ENCODE data around the gene OGFOD1.

DNA sequence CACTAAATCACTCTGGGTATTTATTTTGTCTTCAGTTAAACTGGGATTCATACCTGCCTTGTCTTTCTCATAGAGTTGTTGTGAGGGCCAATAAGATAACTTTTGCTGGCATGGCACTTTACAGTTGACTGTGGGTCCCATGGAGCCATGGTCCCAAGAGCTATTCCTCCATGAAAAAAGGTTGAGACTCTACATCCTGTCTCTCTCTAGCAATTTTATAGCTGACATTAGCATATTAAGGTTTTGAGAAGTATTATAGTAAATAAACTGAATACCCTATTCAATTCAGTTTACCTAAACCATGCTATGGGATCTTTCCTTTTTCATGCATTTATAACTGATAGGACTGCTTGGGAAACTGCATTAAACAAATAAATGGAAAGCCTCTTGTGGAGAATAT, 17.4 kb downstream of the OGFOD1 start:
- TF ChIP-seq, protein P1, sequence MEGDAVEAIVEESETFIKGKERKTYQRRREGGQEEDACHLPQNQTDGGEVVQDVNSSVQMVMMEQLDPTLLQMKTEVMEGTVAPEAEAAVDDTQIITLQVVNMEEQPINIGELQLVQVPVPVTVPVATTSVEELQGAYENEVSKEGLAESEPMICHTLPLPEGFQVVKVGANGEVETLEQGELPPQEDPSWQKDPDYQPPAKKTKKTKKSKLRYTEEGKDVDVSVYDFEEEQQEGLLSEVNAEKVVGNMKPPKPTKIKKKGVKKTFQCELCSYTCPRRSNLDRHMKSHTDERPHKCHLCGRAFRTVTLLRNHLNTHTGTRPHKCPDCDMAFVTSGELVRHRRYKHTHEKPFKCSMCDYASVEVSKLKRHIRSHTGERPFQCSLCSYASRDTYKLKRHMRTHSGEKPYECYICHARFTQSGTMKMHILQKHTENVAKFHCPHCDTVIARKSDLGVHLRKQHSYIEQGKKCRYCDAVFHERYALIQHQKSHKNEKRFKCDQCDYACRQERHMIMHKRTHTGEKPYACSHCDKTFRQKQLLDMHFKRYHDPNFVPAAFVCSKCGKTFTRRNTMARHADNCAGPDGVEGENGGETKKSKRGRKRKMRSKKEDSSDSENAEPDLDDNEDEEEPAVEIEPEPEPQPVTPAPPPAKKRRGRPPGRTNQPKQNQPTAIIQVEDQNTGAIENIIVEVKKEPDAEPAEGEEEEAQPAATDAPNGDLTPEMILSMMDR (IDR thresholded peaks at IDR 0.05), result no peak
- TF ChIP-seq EP300 (IDR thresholded peaks at IDR 0.05) (no peak), POLR2AphosphoS5 (IDR thresholded peaks at IDR 0.05) (no peak)

Data from esophagus muscularis mucosa (tissue), 4 donors.